Measurements from ENCODE around the gene ATL1. TPM values are rescaled to one million over a fixed set of nuclear protein-coding genes. Genes with fewer than 3 reads are reported as not detected.

The ATL1 gene
- polyA plus RNA-seq, 3 donors: 8.7 to 10.7 (median 9.3) TPM

Other genes with a start within 250 kb of the ATL1 start
- gene L2HGDH, start 247.9 kb upstream of the ATL1 start, polyA plus RNA-seq (ENCODE audit: insufficient read length in 3 of 3): 10 to 100 TPM in 2 of 3 donors, 1 to 10 TPM in 1; 8.6 to 13.7 (median 10.4) TPM
- 10 to 100 TPM; 16.8 to 31.9 (median 31.6) TPM for gene DMAC2L, start 247.8 kb upstream of the ATL1 start, polyA plus RNA-seq (ENCODE audit: insufficient read length in 3 of 3)
- gene CDKL1, start 163.3 kb upstream of the ATL1 start, polyA plus RNA-seq (ENCODE audit: insufficient read length in 3 of 3): 1 to 10 TPM; 6.1 to 9.6 (median 7.7) TPM
- gene MAP4K5, start 27.6 kb upstream of the ATL1 start, polyA plus RNA-seq (ENCODE audit: insufficient read length in 3 of 3): 10 to 100 TPM; 43.4 to 50.4 (median 50.2) TPM
- gene SAV1, start 108.2 kb downstream of the ATL1 start, polyA plus RNA-seq (ENCODE audit: insufficient read length in 3 of 3): 10 to 100 TPM; 32.0 to 36.1 (median 34.3) TPM